H1 (cell line): Measurements from ENCODE around the gene STXBP6. TPM values are rescaled to one million over a fixed set of nuclear protein-coding genes. Genes with fewer than 3 reads are reported as not detected.

Experiments
- GABPA ChIP-seq: IDR thresholded peaks from 2 replicates; pipeline ENCODE4 v1.6.1; 2011; ENCODE audit warnings: mild to moderate bottlenecking, low read length, moderate library complexity, borderline replicate concordance; ENCODE audit not compliant: insufficient read depth
- RNF2 ChIP-seq: fragments of 200-900, 300-1000 bp; sonication (generic); IDR thresholded peaks from 2 replicates; pipeline ENCODE4 v1.7.1; 2016; ENCODE audit warnings: borderline replicate concordance, low read depth, mild to moderate bottlenecking, antibody characterized with exemption, low read length; ENCODE audit not compliant: poor library complexity, severe bottlenecking; ENCODE audit errors: missing control alignments
- polyA plus RNA-seq, 7 experiments: library from polyadenylated mRNA; depleted of rRNA in 3 of 7; stranded (reverse) in 5 of 7; unstranded in 2 of 7; fragments of >200 nt in 5 of 7; fragments of 200-250 nt in 2 of 7; gene quantifications; 1 replicate in 5 of 7; 2 replicates in 1 of 7; 4 replicates in 1 of 7; pipeline versions ENCODE4 v1.2.1 to v1.2.3, GENCODE V29; 2011 to 2013; ENCODE audit warnings: missing spikeins in 2 of 7, mixed read lengths in 2 of 7
- total RNA-seq: library from RNA; stranded (reverse); fragmentation: NEBNext Ultra II Directional; extraction: Animal tissue kit (Norgen Biotek cat#: 25700); gene quantifications from 2 replicates; pipeline ENCODE4 v1.2.1, GENCODE V29; 2021
- TF ChIP-seq, protein P1 (sequence below): IDR thresholded peaks from 2 replicates; pipeline ENCODE4 v1.6.1; 2012; ENCODE audit warnings: inconsistent platforms

The STXBP6 gene
- total and polyA plus RNA-seq, 2 of the 8 experiments (the other 6 are each of a cell fraction or from before 2014, with no cell fraction given) = 9.4 to 18.1 TPM

GRCh38 chr14:24995016-24995415 lies 54.9 kb downstream of the STXBP6 start (continued):
- TF ChIP-seq, protein P1, sequence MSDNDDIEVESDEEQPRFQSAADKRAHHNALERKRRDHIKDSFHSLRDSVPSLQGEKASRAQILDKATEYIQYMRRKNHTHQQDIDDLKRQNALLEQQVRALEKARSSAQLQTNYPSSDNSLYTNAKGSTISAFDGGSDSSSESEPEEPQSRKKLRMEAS = no peak
- TF ChIP-seq GABPA = no peak
- no peak for TF ChIP-seq RNF2
